HG03060 (cell line): ENCODE data around the gene NPTX2.

Experiments used
- ATAC-seq: cut with Tn5 transposase; IDR thresholded peaks from one replicate; pipeline ENCODE4 v1.9.1; 2021; ENCODE audit warnings: low read depth, moderate number of reproducible peaks; ENCODE audit not compliant: unreplicated experiment

Gene NPTX2

GRCh38 chr7:98651760-98652159 lies 34.7 kb downstream of the NPTX2 start:
- no peak for ATAC-seq

- no peak for ATAC-seq
These were observed 36.7 kb downstream of the NPTX2 start for GRCh38 chr7:98653601-98654310.

- no peak for ATAC-seq
These were observed 37.6 kb downstream of the NPTX2 start for GRCh38 chr7:98654524-98655272.

GRCh38 chr7:98655611-98656010 lies 38.5 kb downstream of the NPTX2 start:
- no peak for ATAC-seq

- ATAC-seq: no peak
These were observed 39.8 kb downstream of the NPTX2 start for GRCh38 chr7:98656899-98657298.

- ATAC-seq: no peak
These were observed 40.7 kb downstream of the NPTX2 start for GRCh38 chr7:98657736-98658135.

- ATAC-seq: no peak
These were observed 42.7 kb downstream of the NPTX2 start for GRCh38 chr7:98659756-98660155.

- ATAC-seq: no peak
These were observed 44.5 kb downstream of the NPTX2 start for GRCh38 chr7:98661607-98662006.

GRCh38 chr7:98662289-98662688 lies 45.2 kb downstream of the NPTX2 start:
- no peak for ATAC-seq

GRCh38 chr7:98664882-98665281 lies 47.8 kb downstream of the NPTX2 start:
- no peak for ATAC-seq

GRCh38 chr7:98668255-98668654 lies 51.2 kb downstream of the NPTX2 start:
- ATAC-seq: no peak

GRCh38 chr7:98669329-98670000 lies 52.4 kb downstream of the NPTX2 start:
- ATAC-seq: no peak

GRCh38 chr7:98670186-98670585 lies 53.1 kb downstream of the NPTX2 start:
- no peak for ATAC-seq

GRCh38 chr7:98671733-98672331 lies 54.7 kb downstream of the NPTX2 start:
- ATAC-seq: no peak

- ATAC-seq: no peak
These were observed 57.4 kb downstream of the NPTX2 start for GRCh38 chr7:98674461-98674860.

- no peak for ATAC-seq
These were observed 57.8 kb downstream of the NPTX2 start for GRCh38 chr7:98674881-98675280.

- ATAC-seq: no peak
These were observed 61.1 kb downstream of the NPTX2 start for GRCh38 chr7:98678215-98678614.
